Ishikawa (cell line): ENCODE measurements around the gene HS2ST1.

ENCODE experiments used
- CEBPB ChIP-seq: IDR thresholded peaks from 2 replicates; pipeline ENCODE4 v1.6.1; 2012
- CREB1 ChIP-seq: IDR thresholded peaks from 2 replicates; pipeline ENCODE4 v1.6.1; 2012; ENCODE audit warnings: low read depth
- EGR1 ChIP-seq: IDR thresholded peaks from 2 replicates; pipeline ENCODE4 v1.6.1; 2012
- EP300 ChIP-seq: IDR thresholded peaks from 2 replicates; pipeline ENCODE4 v1.6.1; 2012; ENCODE audit warnings: borderline replicate concordance
- FOXM1 ChIP-seq: IDR thresholded peaks from 2 replicates; pipeline ENCODE4 v1.6.1; 2012; ENCODE audit warnings: low read depth, borderline replicate concordance
- NFIC ChIP-seq: IDR thresholded peaks from 2 replicates; pipeline ENCODE4 v1.6.1; 2012
- RAD21 ChIP-seq: IDR thresholded peaks from 2 replicates; pipeline ENCODE4 v1.6.1; 2012; ENCODE audit warnings: low read depth
- REST ChIP-seq: IDR thresholded peaks from 2 replicates; pipeline ENCODE4 v1.6.1; 2012; ENCODE audit warnings: low read depth, mild to moderate bottlenecking
- TAF1 ChIP-seq: IDR thresholded peaks from 2 replicates; pipeline ENCODE4 v1.6.1; 2012; ENCODE audit warnings: low read depth, mild to moderate bottlenecking
- TCF12 ChIP-seq: IDR thresholded peaks from 2 replicates; pipeline ENCODE4 v1.6.1; 2012; ENCODE audit warnings: low read depth
- TEAD4 ChIP-seq: IDR thresholded peaks from 2 replicates; pipeline ENCODE4 v1.6.1; 2012
- USF1 ChIP-seq: IDR thresholded peaks from 2 replicates; pipeline ENCODE4 v1.6.1; 2012
- YY1 ChIP-seq: IDR thresholded peaks from 2 replicates; pipeline ENCODE4 v1.6.1; 2012; ENCODE audit warnings: low read depth
- ZBTB7A ChIP-seq: IDR thresholded peaks from 2 replicates; pipeline ENCODE4 v1.6.1; 2012; ENCODE audit warnings: low read depth
- TF ChIP-seq, protein P1 (sequence below): IDR thresholded peaks from 2 replicates; pipeline ENCODE4 v1.6.1; 2012

Gene HS2ST1

DNA sequence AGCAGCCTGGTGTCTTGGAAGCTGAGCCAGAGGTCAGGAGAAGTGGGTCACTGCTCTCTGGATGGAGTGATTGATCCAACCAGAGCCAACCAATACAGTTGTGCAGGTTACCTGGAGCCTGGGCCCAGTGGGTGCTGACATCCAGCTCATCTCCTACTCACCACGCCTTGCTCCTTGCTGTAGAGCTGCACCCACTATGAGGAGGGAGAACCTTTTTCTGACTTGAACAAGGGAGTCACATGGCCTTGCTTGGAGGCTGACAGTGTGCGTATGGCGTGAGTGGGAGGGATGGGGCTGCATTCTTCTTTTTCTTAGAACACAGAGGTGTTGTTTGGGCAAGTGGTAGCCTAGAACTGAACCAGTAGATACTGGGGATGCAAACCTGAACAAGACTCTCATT, 213.1 kb downstream of the HS2ST1 start:
- no peak for TF ChIP-seq REST
- no peak for TF ChIP-seq NFIC
- TF ChIP-seq, protein P1, sequence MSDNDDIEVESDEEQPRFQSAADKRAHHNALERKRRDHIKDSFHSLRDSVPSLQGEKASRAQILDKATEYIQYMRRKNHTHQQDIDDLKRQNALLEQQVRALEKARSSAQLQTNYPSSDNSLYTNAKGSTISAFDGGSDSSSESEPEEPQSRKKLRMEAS: no peak
- no peak for TF ChIP-seq TEAD4
- TF ChIP-seq TCF12: no peak
- TF ChIP-seq CEBPB: no peak
- no peak for TF ChIP-seq EP300

- TF ChIP-seq EGR1 (no peak), TAF1 (no peak), FOXM1 (no peak), ZBTB7A (no peak), USF1 (no peak), NFIC (no peak), EP300 (no peak), REST (no peak)
- TF ChIP-seq, protein P1: no peak
These were observed 214.6 kb downstream of the HS2ST1 start for GRCh38 chr1:87129038-87129437.

DNA sequence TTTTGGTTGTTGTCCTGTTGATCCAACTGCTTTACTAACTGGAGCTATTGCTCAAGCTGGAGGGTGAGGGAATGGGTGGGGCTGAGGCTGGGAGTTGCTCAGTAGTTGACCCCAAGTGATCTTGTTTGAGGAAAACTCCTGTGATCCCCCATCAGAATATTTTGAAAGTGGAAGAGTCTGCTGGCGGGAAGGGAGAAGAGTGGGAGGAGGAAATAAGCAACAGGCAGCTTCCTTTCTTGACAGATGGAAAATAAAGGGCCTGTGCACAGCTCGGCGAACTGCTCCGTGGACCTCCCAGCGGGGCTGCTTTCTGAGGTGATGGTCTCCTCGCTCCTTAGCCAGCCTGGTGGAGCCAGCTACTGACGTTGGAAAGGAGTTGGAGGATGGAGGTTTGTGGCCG, 215.2 kb downstream of the HS2ST1 start:
- TF ChIP-seq USF1: no peak
- no peak for TF ChIP-seq REST
- no peak for TF ChIP-seq NFIC
- no peak for TF ChIP-seq TEAD4
- TF ChIP-seq CREB1: no peak

- TF ChIP-seq REST: no peak
- no peak for TF ChIP-seq FOXM1
- TF ChIP-seq USF1: no peak
- no peak for TF ChIP-seq RAD21
- TF ChIP-seq, protein P1: no peak
- TF ChIP-seq EGR1: no peak
- no peak for TF ChIP-seq TCF12
- no peak for TF ChIP-seq TAF1
- TF ChIP-seq NFIC: no peak
- TF ChIP-seq CREB1: no peak
- TF ChIP-seq TEAD4: no peak
- TF ChIP-seq CEBPB: no peak
- TF ChIP-seq YY1: no peak
These were observed 216.0 kb downstream of the HS2ST1 start for GRCh38 chr1:87130438-87130837.
